ENCODE results near the gene CHAMP1. TPM values are rescaled to one million over a fixed set of nuclear protein-coding genes. Genes with fewer than 3 reads are reported as not detected.

Gene CHAMP1
- total RNA-seq, 2 experiments from 2014 or later = 11.0 to 12.2 TPM

DNA sequence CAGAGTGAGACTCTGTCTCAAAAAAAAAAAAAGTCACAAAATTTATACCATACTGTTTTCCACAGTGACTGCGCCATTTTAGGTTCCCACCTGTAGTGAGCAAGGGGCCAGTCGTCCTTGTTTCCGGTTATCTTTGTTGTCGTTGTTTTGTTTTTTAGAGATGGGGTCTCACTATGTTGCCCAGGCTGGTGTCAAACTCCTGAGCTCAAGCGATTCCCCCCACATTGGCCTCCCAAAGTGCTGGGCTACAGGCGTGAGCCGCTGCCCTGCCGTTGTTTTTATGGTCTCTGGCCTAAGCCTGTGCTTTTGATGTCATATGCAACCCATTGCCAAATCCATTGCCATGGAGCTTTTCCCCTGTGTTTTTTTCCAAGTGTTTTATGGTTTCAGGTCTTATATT lies 29.6 kb upstream of the CHAMP1 start:
- Histone ChIP-seq H3K36me3 (ENCODE audit: insufficient read depth, low read length) (peaks cover 40% of the 10 kb centered on the region), H3K9me3 (ENCODE audit: control insufficient read depth in 1 of 2, insufficient read depth in 1 of 2, low read length in 2 of 2) (no peaks in the 10 kb centered on the region), H3K4me3 (ENCODE audit: low read length) (no peak overlapping the region), H3K27me3 (ENCODE audit: control insufficient read depth in 1 of 2, insufficient read depth in 2 of 2, low read length in 2 of 2) (no peaks in the 10 kb centered on the region), H3K4me1 (ENCODE audit: insufficient read depth, low read length) (peaks cover 33% of the 10 kb centered on the region), H3K27ac (ENCODE audit: low read depth in 1 of 2, low read length in 2 of 2) (no peak overlapping the region)
- TF ChIP-seq, protein P1, sequence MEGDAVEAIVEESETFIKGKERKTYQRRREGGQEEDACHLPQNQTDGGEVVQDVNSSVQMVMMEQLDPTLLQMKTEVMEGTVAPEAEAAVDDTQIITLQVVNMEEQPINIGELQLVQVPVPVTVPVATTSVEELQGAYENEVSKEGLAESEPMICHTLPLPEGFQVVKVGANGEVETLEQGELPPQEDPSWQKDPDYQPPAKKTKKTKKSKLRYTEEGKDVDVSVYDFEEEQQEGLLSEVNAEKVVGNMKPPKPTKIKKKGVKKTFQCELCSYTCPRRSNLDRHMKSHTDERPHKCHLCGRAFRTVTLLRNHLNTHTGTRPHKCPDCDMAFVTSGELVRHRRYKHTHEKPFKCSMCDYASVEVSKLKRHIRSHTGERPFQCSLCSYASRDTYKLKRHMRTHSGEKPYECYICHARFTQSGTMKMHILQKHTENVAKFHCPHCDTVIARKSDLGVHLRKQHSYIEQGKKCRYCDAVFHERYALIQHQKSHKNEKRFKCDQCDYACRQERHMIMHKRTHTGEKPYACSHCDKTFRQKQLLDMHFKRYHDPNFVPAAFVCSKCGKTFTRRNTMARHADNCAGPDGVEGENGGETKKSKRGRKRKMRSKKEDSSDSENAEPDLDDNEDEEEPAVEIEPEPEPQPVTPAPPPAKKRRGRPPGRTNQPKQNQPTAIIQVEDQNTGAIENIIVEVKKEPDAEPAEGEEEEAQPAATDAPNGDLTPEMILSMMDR (IDR thresholded peaks at IDR 0.05) = no peak
- Mint-ChIP-seq H3K4me1 (ENCODE audit: low read depth) (peaks cover 57% of the 10 kb centered on the region), H3K9me3 (no peaks in the 10 kb centered on the region), H3K36me3 (ENCODE audit: low read depth) (peaks cover 79% of the 10 kb centered on the region), H3K27ac (peak overlapping the region; percentile 51), H3K27me3 (no peaks in the 10 kb centered on the region), H3K4me3 (peak overlapping the region; percentile 61)
- ChIA-PET POLR2A (interaction anchor here (0.6 kb wide), 1 partner anchor 34 kb away, joined by 3 read pairs; no protein-coding TSS in a partner anchor), CTCF (no interaction called here)
- ATAC-seq (ENCODE audit: poor library complexity) (no peak), DNase-seq (no peak)
- intact Hi-C loops (cut with DNase I, micrococcal nuclease) = no loop called here

DNA sequence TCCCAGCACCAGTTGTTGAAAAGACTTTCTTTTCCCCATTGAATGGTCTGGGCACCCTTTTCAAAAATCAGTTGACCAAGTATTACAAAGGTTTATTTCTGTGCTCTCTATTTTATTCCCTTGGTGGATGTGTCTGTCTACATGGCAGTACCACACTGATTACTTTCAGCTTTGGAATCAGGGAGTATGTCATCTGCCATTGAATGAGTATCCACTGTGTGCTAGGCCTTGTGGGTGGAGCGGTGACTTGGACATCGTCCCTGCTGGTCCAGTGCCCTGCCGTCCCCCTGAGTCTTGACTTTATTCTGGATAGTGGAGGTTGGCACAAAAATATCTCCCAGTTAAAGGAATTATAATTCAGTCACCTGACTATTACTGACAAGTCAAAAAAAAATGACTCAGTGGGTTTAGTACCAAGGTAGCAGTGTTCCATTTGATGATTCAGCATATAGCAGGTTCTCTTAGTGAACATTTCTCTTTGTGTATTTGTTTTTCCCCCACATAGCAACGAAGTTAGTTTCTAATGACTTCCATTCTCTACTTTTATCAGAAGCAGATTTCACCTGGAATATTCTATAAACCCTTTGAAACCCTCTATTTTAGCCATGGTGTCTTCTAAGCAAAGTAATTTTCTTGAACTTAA lies 29.0 kb upstream of the CHAMP1 start:
- Mint-ChIP-seq H3K4me1 (ENCODE audit: low read depth) (peaks cover 51% of the 10 kb centered on the region), H3K27me3 (no peaks in the 10 kb centered on the region), H3K9me3 (no peaks in the 10 kb centered on the region), H3K36me3 (ENCODE audit: low read depth) (peaks cover 86% of the 10 kb centered on the region), H3K4me3 (peak overlapping the region; percentile 61), H3K27ac (peak overlapping the region; percentile 51)
- DNase-seq (no peak), ATAC-seq (ENCODE audit: poor library complexity) (no peak)
- ChIA-PET CTCF (no interaction called here), POLR2A (no interaction called here)
- H3K4me1 ChIP-seq (ENCODE audit: insufficient read depth, low read length) = peaks cover 29% of the 10 kb centered on the region
- no peak overlapping the region for H3K27ac ChIP-seq (ENCODE audit: low read depth in 1 of 2, low read length in 2 of 2)
- no peaks in the 10 kb centered on the region for H3K9me3 ChIP-seq (ENCODE audit: control insufficient read depth in 1 of 2, insufficient read depth in 1 of 2, low read length in 2 of 2)
- TF ChIP-seq, protein P1 (IDR thresholded peaks at IDR 0.05) = no peak
- no peak overlapping the region for H3K4me3 ChIP-seq (ENCODE audit: low read length)
- peaks cover 45% of the 10 kb centered on the region for H3K36me3 ChIP-seq (ENCODE audit: insufficient read depth, low read length)
- H3K27me3 ChIP-seq (ENCODE audit: control insufficient read depth in 1 of 2, insufficient read depth in 2 of 2, low read length in 2 of 2) = no peaks in the 10 kb centered on the region
- intact Hi-C loops (cut with DNase I, micrococcal nuclease) = no loop called here

DNA sequence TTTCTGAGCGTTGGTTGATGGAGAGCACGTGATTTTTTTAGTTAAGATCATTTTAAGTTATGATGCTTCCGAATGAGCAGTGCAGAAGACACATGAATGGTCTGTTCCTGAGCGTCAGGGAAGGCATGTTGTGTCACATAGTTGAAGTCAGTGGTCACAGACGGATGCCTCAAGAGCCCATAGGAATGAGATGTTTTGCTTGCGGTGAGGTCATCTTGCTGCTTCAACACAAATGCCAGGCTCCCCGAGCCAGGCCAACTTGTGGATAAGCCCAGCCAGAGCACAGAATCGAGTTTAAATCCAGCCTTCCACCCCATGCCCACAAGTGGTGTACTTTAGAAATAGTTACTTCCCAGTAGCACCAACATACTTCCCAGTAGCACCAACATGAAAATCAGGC lies 27.5 kb upstream of the CHAMP1 start:
- Mint-ChIP-seq H3K9me3 (no peaks in the 10 kb centered on the region), H3K4me1 (ENCODE audit: low read depth) (peaks cover 44% of the 10 kb centered on the region), H3K36me3 (ENCODE audit: low read depth) (peaks cover 94% of the 10 kb centered on the region), H3K27ac (no peak overlapping the region), H3K4me3 (no peak overlapping the region), H3K27me3 (no peaks in the 10 kb centered on the region)
- Histone ChIP-seq H3K36me3 (ENCODE audit: insufficient read depth, low read length) (peaks cover 53% of the 10 kb centered on the region), H3K9me3 (ENCODE audit: control insufficient read depth in 1 of 2, insufficient read depth in 1 of 2, low read length in 2 of 2) (no peaks in the 10 kb centered on the region), H3K4me3 (ENCODE audit: low read length) (no peak overlapping the region), H3K27ac (ENCODE audit: low read depth in 1 of 2, low read length in 2 of 2) (no peak overlapping the region), H3K27me3 (ENCODE audit: control insufficient read depth in 1 of 2, insufficient read depth in 2 of 2, low read length in 2 of 2) (no peaks in the 10 kb centered on the region), H3K4me1 (ENCODE audit: insufficient read depth, low read length) (peaks cover 21% of the 10 kb centered on the region)
- DNase-seq = no peak
- ATAC-seq (ENCODE audit: poor library complexity) = no peak
- POLR2A ChIA-PET = no interaction called here
- CTCF ChIA-PET = no interaction called here
- intact Hi-C loops (cut with DNase I, micrococcal nuclease) = no loop called here
- TF ChIP-seq, protein P1 (IDR thresholded peaks at IDR 0.05) = no peak

Measured in CD4-positive, alpha-beta T cell (primary cell).